WTC11 (cell line): ENCODE data around the gene KNL1.

Experiments
- FOXK1 ChIP-seq: sonication (generic); formaldehyde crosslinking; IDR thresholded peaks from 2 replicates; pipeline ENCODE4 v1.8.0; 2022; ENCODE audit warnings: mild to moderate bottlenecking, moderate library complexity, missing genetic modification reagents
- JAZF1 ChIP-seq: fragments of 250-450 bp; sonication (Bioruptor Pico); IDR thresholded peaks from 2 replicates; pipeline ENCODE4 v1.9.0; 2021; ENCODE audit warnings: moderate library complexity, mild to moderate bottlenecking, inconsistent platforms
- NR3C1 ChIP-seq: sonication (generic); formaldehyde crosslinking; conservative IDR thresholded peaks from 2 replicates; pipeline ENCODE4 v1.8.1; 2023; ENCODE audit warnings: low read depth, mild to moderate bottlenecking, missing genetic modification reagents
- RORB ChIP-seq: fragments of 250-450 bp; sonication (Bioruptor Pico); IDR thresholded peaks from 2 replicates; pipeline ENCODE4 v1.9.0; 2021; ENCODE audit warnings: mild to moderate bottlenecking
- SMAD3 ChIP-seq: sonication (generic); formaldehyde crosslinking; IDR thresholded peaks from 2 replicates; pipeline ENCODE4 v1.8.0; 2022; ENCODE audit warnings: missing genetic modification reagents, mild to moderate bottlenecking, borderline replicate concordance
- TEAD4 ChIP-seq: sonication (generic); formaldehyde crosslinking; IDR thresholded peaks from 2 replicates; pipeline ENCODE4 v1.8.0; 2022; ENCODE audit warnings: mild to moderate bottlenecking, missing genetic modification reagents
- ZNF263 ChIP-seq: sonication (generic); formaldehyde crosslinking; IDR thresholded peaks from 2 replicates; pipeline ENCODE4 v1.8.1; 2022; ENCODE audit warnings: low read depth, mild to moderate bottlenecking, moderate library complexity, missing genetic modification reagents
- TF ChIP-seq, protein P1 (sequence below): fragments of 200-600 bp; IDR thresholded peaks from 2 replicates; pipeline ENCODE4 v1.8.0; 2022; ENCODE audit warnings: antibody characterized with exemption
- TF ChIP-seq, protein P2 (sequence below): sonication (generic); formaldehyde crosslinking; IDR thresholded peaks from 2 replicates; pipeline ENCODE4 v1.8.1; 2023; ENCODE audit warnings: mild to moderate bottlenecking, missing genetic modification reagents, borderline replicate concordance
- TF ChIP-seq, protein P3 (sequence below): sonication (generic); formaldehyde crosslinking; IDR thresholded peaks from 2 replicates; pipeline ENCODE4 v1.8.0; 2022; ENCODE audit warnings: mild to moderate bottlenecking, missing genetic modification reagents
- TF ChIP-seq, protein P4 (sequence below): sonication (generic); formaldehyde crosslinking; IDR thresholded peaks from 2 replicates; pipeline ENCODE4 v1.8.0; 2023; ENCODE audit warnings: missing genetic modification reagents, mild to moderate bottlenecking, borderline replicate concordance

DNA sequence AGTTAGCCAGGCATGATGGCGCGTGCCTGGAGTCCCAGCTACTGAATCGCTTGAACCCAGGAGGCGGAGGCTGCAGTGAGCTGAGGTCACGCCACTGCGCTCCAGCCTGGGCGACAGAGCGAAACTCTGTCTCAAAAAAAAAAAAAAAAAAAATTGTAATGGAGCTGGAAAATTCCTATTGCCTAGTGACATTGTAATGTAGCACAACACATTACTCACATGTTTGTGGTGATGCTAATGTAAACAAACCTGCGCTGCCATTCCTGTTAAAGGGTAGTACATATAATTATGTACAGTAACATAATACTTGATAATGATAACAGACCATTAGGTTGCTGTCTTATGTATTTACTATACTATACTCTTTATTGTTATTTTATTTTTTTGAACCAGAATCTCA is 39.1 kb downstream of the KNL1 start:
- TF ChIP-seq SMAD3 = no peak
- TF ChIP-seq NR3C1 = no peak
- TF ChIP-seq, protein P1, sequence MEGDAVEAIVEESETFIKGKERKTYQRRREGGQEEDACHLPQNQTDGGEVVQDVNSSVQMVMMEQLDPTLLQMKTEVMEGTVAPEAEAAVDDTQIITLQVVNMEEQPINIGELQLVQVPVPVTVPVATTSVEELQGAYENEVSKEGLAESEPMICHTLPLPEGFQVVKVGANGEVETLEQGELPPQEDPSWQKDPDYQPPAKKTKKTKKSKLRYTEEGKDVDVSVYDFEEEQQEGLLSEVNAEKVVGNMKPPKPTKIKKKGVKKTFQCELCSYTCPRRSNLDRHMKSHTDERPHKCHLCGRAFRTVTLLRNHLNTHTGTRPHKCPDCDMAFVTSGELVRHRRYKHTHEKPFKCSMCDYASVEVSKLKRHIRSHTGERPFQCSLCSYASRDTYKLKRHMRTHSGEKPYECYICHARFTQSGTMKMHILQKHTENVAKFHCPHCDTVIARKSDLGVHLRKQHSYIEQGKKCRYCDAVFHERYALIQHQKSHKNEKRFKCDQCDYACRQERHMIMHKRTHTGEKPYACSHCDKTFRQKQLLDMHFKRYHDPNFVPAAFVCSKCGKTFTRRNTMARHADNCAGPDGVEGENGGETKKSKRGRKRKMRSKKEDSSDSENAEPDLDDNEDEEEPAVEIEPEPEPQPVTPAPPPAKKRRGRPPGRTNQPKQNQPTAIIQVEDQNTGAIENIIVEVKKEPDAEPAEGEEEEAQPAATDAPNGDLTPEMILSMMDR = no peak
- no peak for TF ChIP-seq JAZF1 (CRISPR knock-in tag)
- no peak for TF ChIP-seq ZNF263 (CRISPR knock-in tag)
- no peak for TF ChIP-seq FOXK1 (CRISPR knock-in tag)
- TF ChIP-seq, protein P2, sequence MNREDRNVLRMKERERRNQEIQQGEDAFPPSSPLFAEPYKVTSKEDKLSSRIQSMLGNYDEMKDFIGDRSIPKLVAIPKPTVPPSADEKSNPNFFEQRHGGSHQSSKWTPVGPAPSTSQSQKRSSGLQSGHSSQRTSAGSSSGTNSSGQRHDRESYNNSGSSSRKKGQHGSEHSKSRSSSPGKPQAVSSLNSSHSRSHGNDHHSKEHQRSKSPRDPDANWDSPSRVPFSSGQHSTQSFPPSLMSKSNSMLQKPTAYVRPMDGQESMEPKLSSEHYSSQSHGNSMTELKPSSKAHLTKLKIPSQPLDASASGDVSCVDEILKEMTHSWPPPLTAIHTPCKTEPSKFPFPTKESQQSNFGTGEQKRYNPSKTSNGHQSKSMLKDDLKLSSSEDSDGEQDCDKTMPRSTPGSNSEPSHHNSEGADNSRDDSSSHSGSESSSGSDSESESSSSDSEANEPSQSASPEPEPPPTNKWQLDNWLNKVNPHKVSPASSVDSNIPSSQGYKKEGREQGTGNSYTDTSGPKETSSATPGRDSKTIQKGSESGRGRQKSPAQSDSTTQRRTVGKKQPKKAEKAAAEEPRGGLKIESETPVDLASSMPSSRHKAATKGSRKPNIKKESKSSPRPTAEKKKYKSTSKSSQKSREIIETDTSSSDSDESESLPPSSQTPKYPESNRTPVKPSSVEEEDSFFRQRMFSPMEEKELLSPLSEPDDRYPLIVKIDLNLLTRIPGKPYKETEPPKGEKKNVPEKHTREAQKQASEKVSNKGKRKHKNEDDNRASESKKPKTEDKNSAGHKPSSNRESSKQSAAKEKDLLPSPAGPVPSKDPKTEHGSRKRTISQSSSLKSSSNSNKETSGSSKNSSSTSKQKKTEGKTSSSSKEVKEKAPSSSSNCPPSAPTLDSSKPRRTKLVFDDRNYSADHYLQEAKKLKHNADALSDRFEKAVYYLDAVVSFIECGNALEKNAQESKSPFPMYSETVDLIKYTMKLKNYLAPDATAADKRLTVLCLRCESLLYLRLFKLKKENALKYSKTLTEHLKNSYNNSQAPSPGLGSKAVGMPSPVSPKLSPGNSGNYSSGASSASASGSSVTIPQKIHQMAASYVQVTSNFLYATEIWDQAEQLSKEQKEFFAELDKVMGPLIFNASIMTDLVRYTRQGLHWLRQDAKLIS (CRISPR knock-in tag) = no peak
- TF ChIP-seq, protein P3, sequence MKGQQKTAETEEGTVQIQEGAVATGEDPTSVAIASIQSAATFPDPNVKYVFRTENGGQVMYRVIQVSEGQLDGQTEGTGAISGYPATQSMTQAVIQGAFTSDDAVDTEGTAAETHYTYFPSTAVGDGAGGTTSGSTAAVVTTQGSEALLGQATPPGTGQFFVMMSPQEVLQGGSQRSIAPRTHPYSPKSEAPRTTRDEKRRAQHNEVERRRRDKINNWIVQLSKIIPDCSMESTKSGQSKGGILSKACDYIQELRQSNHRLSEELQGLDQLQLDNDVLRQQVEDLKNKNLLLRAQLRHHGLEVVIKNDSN (CRISPR knock-in tag) = no peak
- no peak for TF ChIP-seq RORB (CRISPR knock-in tag)
- TF ChIP-seq, protein P4, sequence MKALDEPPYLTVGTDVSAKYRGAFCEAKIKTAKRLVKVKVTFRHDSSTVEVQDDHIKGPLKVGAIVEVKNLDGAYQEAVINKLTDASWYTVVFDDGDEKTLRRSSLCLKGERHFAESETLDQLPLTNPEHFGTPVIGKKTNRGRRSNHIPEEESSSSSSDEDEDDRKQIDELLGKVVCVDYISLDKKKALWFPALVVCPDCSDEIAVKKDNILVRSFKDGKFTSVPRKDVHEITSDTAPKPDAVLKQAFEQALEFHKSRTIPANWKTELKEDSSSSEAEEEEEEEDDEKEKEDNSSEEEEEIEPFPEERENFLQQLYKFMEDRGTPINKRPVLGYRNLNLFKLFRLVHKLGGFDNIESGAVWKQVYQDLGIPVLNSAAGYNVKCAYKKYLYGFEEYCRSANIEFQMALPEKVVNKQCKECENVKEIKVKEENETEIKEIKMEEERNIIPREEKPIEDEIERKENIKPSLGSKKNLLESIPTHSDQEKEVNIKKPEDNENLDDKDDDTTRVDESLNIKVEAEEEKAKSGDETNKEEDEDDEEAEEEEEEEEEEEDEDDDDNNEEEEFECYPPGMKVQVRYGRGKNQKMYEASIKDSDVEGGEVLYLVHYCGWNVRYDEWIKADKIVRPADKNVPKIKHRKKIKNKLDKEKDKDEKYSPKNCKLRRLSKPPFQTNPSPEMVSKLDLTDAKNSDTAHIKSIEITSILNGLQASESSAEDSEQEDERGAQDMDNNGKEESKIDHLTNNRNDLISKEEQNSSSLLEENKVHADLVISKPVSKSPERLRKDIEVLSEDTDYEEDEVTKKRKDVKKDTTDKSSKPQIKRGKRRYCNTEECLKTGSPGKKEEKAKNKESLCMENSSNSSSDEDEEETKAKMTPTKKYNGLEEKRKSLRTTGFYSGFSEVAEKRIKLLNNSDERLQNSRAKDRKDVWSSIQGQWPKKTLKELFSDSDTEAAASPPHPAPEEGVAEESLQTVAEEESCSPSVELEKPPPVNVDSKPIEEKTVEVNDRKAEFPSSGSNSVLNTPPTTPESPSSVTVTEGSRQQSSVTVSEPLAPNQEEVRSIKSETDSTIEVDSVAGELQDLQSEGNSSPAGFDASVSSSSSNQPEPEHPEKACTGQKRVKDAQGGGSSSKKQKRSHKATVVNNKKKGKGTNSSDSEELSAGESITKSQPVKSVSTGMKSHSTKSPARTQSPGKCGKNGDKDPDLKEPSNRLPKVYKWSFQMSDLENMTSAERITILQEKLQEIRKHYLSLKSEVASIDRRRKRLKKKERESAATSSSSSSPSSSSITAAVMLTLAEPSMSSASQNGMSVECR (CRISPR knock-in tag) = no peak
- no peak for TF ChIP-seq TEAD4
